Measurements from ENCODE around the gene MED27. TPM values are rescaled to one million over a fixed set of nuclear protein-coding genes. Genes with fewer than 3 reads are reported as not detected.

Gene MED27, protein sequence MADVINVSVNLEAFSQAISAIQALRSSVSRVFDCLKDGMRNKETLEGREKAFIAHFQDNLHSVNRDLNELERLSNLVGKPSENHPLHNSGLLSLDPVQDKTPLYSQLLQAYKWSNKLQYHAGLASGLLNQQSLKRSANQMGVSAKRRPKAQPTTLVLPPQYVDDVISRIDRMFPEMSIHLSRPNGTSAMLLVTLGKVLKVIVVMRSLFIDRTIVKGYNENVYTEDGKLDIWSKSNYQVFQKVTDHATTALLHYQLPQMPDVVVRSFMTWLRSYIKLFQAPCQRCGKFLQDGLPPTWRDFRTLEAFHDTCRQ
- 1 to 10 TPM; 3.2 to 7.1 (median 5.0) TPM for total RNA-seq
- 10 to 100 TPM in 1 of 2 donors, 1 to 10 TPM in 1; 6.6 to 11.7 TPM for polyA plus RNA-seq

DNA sequence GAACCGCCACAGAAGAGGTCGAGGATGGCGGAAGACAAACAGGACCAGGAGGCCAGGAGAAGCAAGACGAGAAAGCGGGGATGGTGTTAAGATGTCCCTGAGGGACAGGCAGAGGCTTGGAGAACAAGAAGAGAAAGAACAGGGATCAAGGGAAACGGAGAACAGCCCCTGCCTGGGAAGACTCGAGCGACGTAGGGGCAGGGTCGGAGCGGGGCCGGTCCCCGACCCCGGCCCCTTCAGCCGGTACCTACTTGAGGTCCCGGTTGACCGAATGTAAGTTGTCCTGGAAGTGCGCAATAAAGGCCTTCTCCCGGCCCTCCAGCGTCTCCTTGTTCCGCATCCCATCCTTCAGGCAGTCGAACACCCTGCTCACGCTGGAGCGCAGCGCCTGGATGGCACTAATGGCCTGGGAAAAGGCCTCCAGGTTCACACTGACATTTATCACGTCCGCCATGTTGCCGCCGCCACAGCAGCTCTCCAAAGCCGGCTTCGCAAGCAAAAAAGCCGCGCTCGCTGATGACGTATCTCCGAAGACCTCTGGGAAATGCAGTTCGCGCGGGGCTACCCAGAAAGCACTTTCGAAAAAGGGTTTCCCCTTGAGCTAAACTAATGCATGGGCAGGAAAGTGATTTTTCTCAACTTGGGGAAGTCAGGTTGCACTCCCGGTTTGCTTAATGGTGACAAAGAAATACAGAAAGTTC lies at the start of gene MED27:
TSS of gene MED27 (minus strand) at position 477 of the 701 bp plus-strand sequence. CDS start at position 454, 23 bp downstream.
- peak within 1 kb of the TSS; percentile 50 to 75 (median 62) for H3K4me3 ChIP-seq
- ATAC-seq (peak; percentile 98 to 99 (median 99)), FAIRE-seq (peak; percentile 87), DNase-seq (peak; percentile 83 to 95 (median 92))
- peak within 1 kb of the TSS in 1 of 4 donors; percentile 27 for H3K27ac ChIP-seq
- H3K9me3 ChIP-seq = no peaks in the 10 kb centered on the region
- TF ChIP-seq, protein P1, sequence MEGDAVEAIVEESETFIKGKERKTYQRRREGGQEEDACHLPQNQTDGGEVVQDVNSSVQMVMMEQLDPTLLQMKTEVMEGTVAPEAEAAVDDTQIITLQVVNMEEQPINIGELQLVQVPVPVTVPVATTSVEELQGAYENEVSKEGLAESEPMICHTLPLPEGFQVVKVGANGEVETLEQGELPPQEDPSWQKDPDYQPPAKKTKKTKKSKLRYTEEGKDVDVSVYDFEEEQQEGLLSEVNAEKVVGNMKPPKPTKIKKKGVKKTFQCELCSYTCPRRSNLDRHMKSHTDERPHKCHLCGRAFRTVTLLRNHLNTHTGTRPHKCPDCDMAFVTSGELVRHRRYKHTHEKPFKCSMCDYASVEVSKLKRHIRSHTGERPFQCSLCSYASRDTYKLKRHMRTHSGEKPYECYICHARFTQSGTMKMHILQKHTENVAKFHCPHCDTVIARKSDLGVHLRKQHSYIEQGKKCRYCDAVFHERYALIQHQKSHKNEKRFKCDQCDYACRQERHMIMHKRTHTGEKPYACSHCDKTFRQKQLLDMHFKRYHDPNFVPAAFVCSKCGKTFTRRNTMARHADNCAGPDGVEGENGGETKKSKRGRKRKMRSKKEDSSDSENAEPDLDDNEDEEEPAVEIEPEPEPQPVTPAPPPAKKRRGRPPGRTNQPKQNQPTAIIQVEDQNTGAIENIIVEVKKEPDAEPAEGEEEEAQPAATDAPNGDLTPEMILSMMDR (IDR thresholded peaks at IDR 0.05) = no peak
- 5 to 8% methylated on average over 39 to 41 of the region's 41 CpGs for WGBS, 2 donors
- H3K4me1 ChIP-seq = peaks cover 0 to 8% (median 8%) of the 10 kb centered on the region in 3 donors
- H3K36me3 ChIP-seq = no peaks in the 10 kb centered on the region
- H3K27me3 ChIP-seq = no peaks in the 10 kb centered on the region
- intact Hi-C loops (cut with DNase I) = no loop called here

DNA sequence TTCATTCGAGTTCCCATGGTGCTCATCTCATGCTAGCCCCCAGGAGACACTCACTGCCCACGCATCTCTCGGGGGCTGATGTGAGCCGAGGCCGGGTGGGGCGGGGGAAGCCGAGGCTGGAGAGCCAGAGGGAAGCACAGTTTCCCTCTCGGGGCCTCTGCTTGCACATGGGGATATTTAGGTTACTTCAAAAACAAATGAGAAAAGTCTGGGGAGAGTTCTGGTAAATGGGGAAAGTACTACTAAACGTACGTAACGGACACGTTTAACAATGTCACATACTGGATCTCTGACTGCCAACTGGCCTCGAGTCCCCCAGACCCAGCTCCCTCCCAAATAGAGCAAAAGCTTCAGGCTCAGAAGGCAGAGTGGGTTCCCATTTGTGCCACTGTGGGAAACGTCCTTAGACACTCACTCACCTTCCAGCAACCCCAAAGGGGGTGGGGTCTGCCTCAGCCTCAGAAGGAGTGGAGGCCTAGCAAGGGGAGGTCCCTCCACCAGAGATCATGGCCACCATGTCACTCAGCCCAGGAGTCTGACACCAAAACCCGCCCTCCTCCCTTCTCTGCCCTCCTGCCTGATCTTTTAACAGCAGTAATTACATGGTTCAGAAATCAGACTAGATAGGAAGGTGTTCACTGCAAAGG lies 48.3 kb upstream of the MED27 start:
- intact Hi-C loops (cut with DNase I) = no loop called here
- TF ChIP-seq, protein P1 (IDR thresholded peaks at IDR 0.05) = no peak
- Histone ChIP-seq H3K36me3 (no peaks in the 10 kb centered on the region), H3K9me3 (no peaks in the 10 kb centered on the region), H3K27ac (no peak overlapping the region), H3K4me1 (no peaks in the 10 kb centered on the region), H3K27me3 (no peaks in the 10 kb centered on the region), H3K4me3 (no peak overlapping the region)
- FAIRE-seq (no peak), DNase-seq (no peak), ATAC-seq (no peak)
- WGBS, 2 donors = 60 to 65% methylated on average over 15 of the region's 15 CpGs

DNA sequence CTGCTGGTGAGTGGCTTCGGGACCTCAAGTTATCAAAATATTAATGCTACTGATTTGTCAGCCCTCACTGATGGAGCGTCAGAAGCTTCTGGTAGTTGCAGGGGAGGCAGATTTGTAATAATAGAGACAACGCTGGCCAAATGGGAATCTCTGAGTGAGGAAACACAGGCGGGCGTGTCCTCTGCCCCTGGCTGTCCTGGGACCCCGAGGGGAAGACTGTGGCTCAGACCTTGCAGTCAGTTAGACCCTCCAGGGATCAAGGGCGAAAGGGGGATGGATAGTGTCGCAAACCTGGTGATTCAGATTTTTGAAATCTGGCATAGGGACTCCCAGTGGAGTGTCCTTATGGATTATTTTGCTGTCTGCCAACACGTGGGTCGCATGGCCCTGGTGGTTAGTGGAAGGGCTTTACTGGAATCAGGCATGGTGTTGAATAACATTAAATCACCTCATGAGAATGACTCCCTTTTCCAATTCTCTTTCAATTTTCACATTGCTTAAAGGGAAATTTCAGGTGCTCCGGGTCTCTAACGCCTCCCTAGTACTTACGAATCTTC lies 47.1 kb upstream of the MED27 start:
- 51 to 54% methylated on average over 13 of the region's 13 CpGs for WGBS, 2 donors
- Histone ChIP-seq H3K4me3 (no peak overlapping the region), H3K4me1 (no peaks in the 10 kb centered on the region), H3K27ac (no peak overlapping the region), H3K27me3 (no peaks in the 10 kb centered on the region), H3K36me3 (no peaks in the 10 kb centered on the region), H3K9me3 (no peaks in the 10 kb centered on the region)
- FAIRE-seq (no peak), ATAC-seq (no peak), DNase-seq (no peak)
- TF ChIP-seq, protein P1 (IDR thresholded peaks at IDR 0.05) = no peak
- intact Hi-C loops (cut with DNase I) = no loop called here

DNA sequence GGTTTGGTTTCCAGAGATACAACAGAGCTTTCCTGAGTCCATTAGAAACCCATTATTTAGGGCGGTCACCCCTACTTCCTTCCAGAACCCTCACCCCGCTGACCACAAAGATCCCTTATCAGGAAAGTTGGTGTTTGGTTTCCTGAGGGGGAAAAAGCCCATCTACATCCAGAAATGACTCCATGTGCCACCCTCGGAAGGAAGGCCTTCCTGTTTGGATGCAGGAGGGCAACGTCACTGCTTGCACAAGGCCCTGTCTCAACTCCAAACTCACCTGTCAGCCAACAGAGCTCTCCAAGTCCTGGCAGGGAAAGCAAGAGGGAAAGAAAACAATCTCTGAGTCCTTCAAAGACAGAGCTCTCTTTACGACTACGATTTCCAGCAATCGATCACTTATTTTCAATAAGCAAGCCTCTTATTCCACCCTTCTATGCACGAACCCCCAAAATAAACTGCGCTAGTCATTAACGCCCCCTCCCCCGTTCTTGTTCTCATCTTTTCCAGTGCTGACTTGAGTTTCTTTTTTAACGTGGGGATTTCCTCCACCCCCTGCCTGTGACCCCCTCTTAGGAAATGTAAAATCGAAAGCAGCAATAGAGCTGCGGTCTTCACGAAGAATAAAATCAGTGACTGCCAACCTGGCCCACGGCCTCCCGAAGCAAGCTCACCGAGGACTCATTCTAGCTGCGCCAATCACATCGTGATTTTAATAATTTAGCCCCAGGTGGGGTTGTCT lies 46.4 kb upstream of the MED27 start:
- DNase-seq (no peak), ATAC-seq (no peak), FAIRE-seq (no peak)
- no peaks in the 10 kb centered on the region for H3K36me3 ChIP-seq
- WGBS, 2 donors = 44 to 50% methylated on average over 20 of the region's 20 CpGs
- intact Hi-C loops (cut with DNase I) = no loop called here
- no peaks in the 10 kb centered on the region for H3K9me3 ChIP-seq
- no peaks in the 10 kb centered on the region for H3K4me1 ChIP-seq
- TF ChIP-seq, protein P1 (IDR thresholded peaks at IDR 0.05) = no peak
- H3K4me3 ChIP-seq = no peak overlapping the region
- H3K27me3 ChIP-seq = no peaks in the 10 kb centered on the region
- H3K27ac ChIP-seq = no peak overlapping the region

Measured in pancreas (tissue), 10 donors.